ENCODE measurements around the gene FAM221A. TPM values are rescaled to one million over a fixed set of nuclear protein-coding genes. Genes with fewer than 3 reads are reported as not detected.

Gene FAM221A
- total RNA-seq, 2 experiments from 2014 or later, result 1.8 to 2.8 TPM

- no peaks in the 10 kb centered on the region for H3K27me3 Mint-ChIP-seq
- Histone ChIP-seq H3K4me3 (ENCODE audit: low read length) (no peak overlapping the region), H3K4me1 (ENCODE audit: insufficient read depth, low read length) (no peaks in the 10 kb centered on the region), H3K9me3 (ENCODE audit: control insufficient read depth in 1 of 2, insufficient read depth in 1 of 2, low read length in 2 of 2) (peaks cover 0 to 7% of the 10 kb centered on the region in 2 experiments), H3K36me3 (ENCODE audit: insufficient read depth, low read length) (no peaks in the 10 kb centered on the region), H3K27ac (ENCODE audit: low read depth in 1 of 2, low read length in 2 of 2) (no peak overlapping the region), H3K27me3 (ENCODE audit: control insufficient read depth in 1 of 2, insufficient read depth in 2 of 2, low read length in 2 of 2) (no peaks in the 10 kb centered on the region)
- CTCF ChIA-PET, result interaction anchor here (0.5 to 1.9 kb wide), 3 partner anchors 13 to 168 kb away, joined by 3 to 5 read pairs (median 5); no protein-coding TSS in a partner anchor
- ATAC-seq (ENCODE audit: poor library complexity) (no peak), DNase-seq (no peak)
- intact Hi-C loops (cut with DNase I, micrococcal nuclease), result loop anchor here (5.0 to 10.0 kb wide), 2 partner anchors 287 to 360 kb away; no protein-coding TSS in a partner anchor
- H3K27ac Mint-ChIP-seq, result no peak overlapping the region
- no peak for TF ChIP-seq CTCF (IDR thresholded peaks at IDR 0.05)
- no peaks in the 10 kb centered on the region for H3K36me3 Mint-ChIP-seq (ENCODE audit: low read depth)
- no peaks in the 10 kb centered on the region for H3K9me3 Mint-ChIP-seq
- POLR2A ChIA-PET, result no interaction called here
- H3K4me1 Mint-ChIP-seq (ENCODE audit: low read depth), result no peaks in the 10 kb centered on the region
- H3K4me3 Mint-ChIP-seq, result no peak overlapping the region
These were observed 34.6 kb downstream of the FAM221A start for GRCh38 chr7:23714579-23714978.

DNA sequence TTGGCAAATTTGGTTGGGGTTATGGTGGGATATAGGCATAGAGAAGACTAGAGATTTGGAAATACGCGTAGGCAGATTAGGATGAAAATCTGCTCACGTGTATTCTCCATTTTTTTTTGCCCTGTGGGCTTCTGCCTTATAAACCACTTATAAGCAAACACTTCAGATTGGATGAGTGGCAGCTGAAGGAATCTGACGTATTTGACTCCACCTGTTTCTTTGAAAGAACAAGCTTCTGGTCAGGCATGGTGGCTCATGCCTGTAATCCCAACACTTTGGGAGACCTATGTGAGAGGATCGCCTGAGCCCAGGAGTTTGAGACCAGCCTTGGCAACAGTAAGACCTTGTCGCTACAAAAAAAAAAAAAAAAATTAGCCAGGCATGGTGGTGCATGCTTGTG is 35.1 kb downstream of the FAM221A start:
- Histone ChIP-seq H3K4me1 (ENCODE audit: insufficient read depth, low read length) (no peaks in the 10 kb centered on the region), H3K4me3 (ENCODE audit: low read length) (no peak overlapping the region), H3K36me3 (ENCODE audit: insufficient read depth, low read length) (no peaks in the 10 kb centered on the region), H3K27ac (ENCODE audit: low read depth in 1 of 2, low read length in 2 of 2) (no peak overlapping the region), H3K9me3 (ENCODE audit: control insufficient read depth in 1 of 2, insufficient read depth in 1 of 2, low read length in 2 of 2) (peaks cover 0 to 3% of the 10 kb centered on the region in 2 experiments), H3K27me3 (ENCODE audit: control insufficient read depth in 1 of 2, insufficient read depth in 2 of 2, low read length in 2 of 2) (no peaks in the 10 kb centered on the region)
- H3K4me3 Mint-ChIP-seq, result no peak overlapping the region
- DNase-seq (no peak), ATAC-seq (ENCODE audit: poor library complexity) (no peak)
- H3K27ac Mint-ChIP-seq, result no peak overlapping the region
- H3K9me3 Mint-ChIP-seq, result no peaks in the 10 kb centered on the region
- no peaks in the 10 kb centered on the region for H3K27me3 Mint-ChIP-seq
- TF ChIP-seq CTCF (IDR thresholded peaks at IDR 0.05), result no peak
- no peaks in the 10 kb centered on the region for H3K36me3 Mint-ChIP-seq (ENCODE audit: low read depth)
- CTCF ChIA-PET, result interaction anchor here (1.3 kb wide), 1 partner anchor 168 kb away, joined by 5 read pairs; no protein-coding TSS in a partner anchor
- no peaks in the 10 kb centered on the region for H3K4me1 Mint-ChIP-seq (ENCODE audit: low read depth)
- POLR2A ChIA-PET, result interaction anchor here (0.6 kb wide), 1 partner anchor 133 kb away, joined by 3 read pairs; no protein-coding TSS in a partner anchor
- intact Hi-C loops (cut with DNase I, micrococcal nuclease), result loop anchor here (10.0 kb wide), 1 partner anchor 360 kb away; no protein-coding TSS in a partner anchor

DNA sequence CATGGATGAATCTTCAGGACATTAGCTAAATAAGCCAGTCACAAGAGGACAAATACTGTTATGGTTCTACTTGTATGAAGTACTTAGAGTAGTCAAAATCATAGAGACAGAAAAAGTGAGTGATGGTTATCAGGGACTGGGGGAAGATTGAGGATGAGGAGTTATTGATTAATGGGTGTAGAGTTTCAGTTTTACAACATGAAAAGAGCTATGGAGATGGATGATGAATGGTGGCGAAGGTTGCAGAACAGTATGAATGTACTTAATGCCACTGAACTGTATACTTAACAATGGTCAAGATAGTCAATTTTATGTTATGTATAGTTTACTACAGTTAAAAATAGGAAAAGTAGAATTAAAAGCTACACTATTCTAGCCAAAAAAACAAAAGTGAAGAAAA is 37.8 kb downstream of the FAM221A start:
- ChIA-PET POLR2A (no interaction called here), CTCF (interaction anchor here (1.3 to 1.7 kb wide), 2 partner anchors 8 to 38 kb away, joined by 3 to 7 read pairs; partner anchors contain the start of genes FAM221A and STK31)
- TF ChIP-seq CTCF (IDR thresholded peaks at IDR 0.05), result no peak
- Mint-ChIP-seq H3K9me3 (no peaks in the 10 kb centered on the region), H3K27ac (no peak overlapping the region), H3K36me3 (ENCODE audit: low read depth) (no peaks in the 10 kb centered on the region), H3K4me1 (ENCODE audit: low read depth) (no peaks in the 10 kb centered on the region), H3K27me3 (no peaks in the 10 kb centered on the region), H3K4me3 (no peak overlapping the region)
- intact Hi-C loops (cut with DNase I, micrococcal nuclease), result loop anchor here (10.0 kb wide), 1 partner anchor 363 kb away; no protein-coding TSS in a partner anchor
- no peaks in the 10 kb centered on the region for H3K9me3 ChIP-seq (ENCODE audit: control insufficient read depth in 1 of 2, insufficient read depth in 1 of 2, low read length in 2 of 2)
- no peaks in the 10 kb centered on the region for H3K4me1 ChIP-seq (ENCODE audit: insufficient read depth, low read length)
- H3K27ac ChIP-seq (ENCODE audit: low read depth in 1 of 2, low read length in 2 of 2), result no peak overlapping the region
- H3K4me3 ChIP-seq (ENCODE audit: low read length), result no peak overlapping the region
- no peak for DNase-seq
- ATAC-seq (ENCODE audit: poor library complexity), result no peak
- no peaks in the 10 kb centered on the region for H3K27me3 ChIP-seq (ENCODE audit: control insufficient read depth in 1 of 2, insufficient read depth in 2 of 2, low read length in 2 of 2)
- no peaks in the 10 kb centered on the region for H3K36me3 ChIP-seq (ENCODE audit: insufficient read depth, low read length)

Measured in CD4-positive, alpha-beta T cell (primary cell).